AG04450 (cell line): ENCODE data around the gene TRAPPC13. TPM values are rescaled to one million over a fixed set of nuclear protein-coding genes. Genes with fewer than 3 reads are reported as not detected.

Experiments used
- CTCF ChIA-PET: fragments of 300-600, 350-600 bp; formaldehyde crosslinking; extraction: SDS; loops from one replicate; lab custom pipeline; 2022; ENCODE audit warnings: antibody characterized with exemption, inconsistent platforms; lab: Charles Lee
- POLR2A ChIA-PET: fragments of 350-600 bp; formaldehyde crosslinking; extraction: SDS; loops from one replicate; lab custom pipeline; 2021; ENCODE audit warnings: antibody characterized with exemption, inconsistent platforms; lab: Yijun Ruan, JAX
- DNase-seq: peaks from one replicate; pipeline ENCODE4 v3.0.0-alpha.2; 2011; ENCODE audit warnings: low read depth, low spot score
- H3K27ac ChIP-seq: one replicate; pipeline ENCODE4 v1.5.1; 2012; ENCODE audit warnings: low read depth, low read length, control low read depth
- H3K27me3 ChIP-seq: one replicate; pipeline ENCODE4 v1.6.0; 2012; ENCODE audit warnings: low read length; ENCODE audit not compliant: control insufficient read depth, insufficient read depth
- H3K4me3 ChIP-seq: 2 replicates; pipeline ENCODE4 v1.5.1; 2011; ENCODE audit warnings: mild to moderate bottlenecking, low read depth, low read length, control low read depth
- H3K9me3 ChIP-seq: 2 replicates; pipeline ENCODE4 v1.5.1; 2012; ENCODE audit warnings: low read length; ENCODE audit not compliant: control insufficient read depth, insufficient read depth
- polyA plus RNA-seq: library from polyadenylated mRNA; depleted of rRNA; stranded (reverse); fragments of >200 nt; gene quantifications from 2 replicates; pipeline ENCODE4 v1.2.3, GENCODE V29; 2011
- TF ChIP-seq, protein P1 (sequence below): IDR thresholded peaks from 2 replicates; pipeline ENCODE4 v1.5.1; 2011; ENCODE audit warnings: low read depth, low read length, control low read depth, inconsistent platforms

Gene TRAPPC13
- polyA plus RNA-seq, 1 experiment, result 26.5 TPM

DNA sequence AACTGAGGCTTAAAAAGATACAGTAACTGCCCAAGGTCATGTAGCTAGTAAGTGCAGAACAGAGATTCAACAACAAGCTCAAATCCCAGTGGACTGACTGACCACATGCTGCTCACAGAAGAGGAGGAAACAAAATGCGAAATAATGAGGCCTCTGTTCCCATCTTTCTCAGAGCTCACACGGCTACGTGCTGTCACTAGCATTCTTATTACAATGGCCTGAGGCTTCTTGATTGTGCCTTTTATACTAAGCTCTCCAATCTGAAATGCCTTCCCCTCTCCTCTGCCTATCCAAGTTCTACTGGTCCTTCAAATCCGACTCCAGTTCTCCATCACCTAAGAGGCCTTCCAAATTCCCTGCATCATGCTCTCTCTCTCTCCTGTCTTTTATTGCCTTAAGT is 71.1 kb downstream of the TRAPPC13 start:
- no peak for DNase-seq
- H3K9me3 ChIP-seq, result no peaks in the 10 kb centered on the region
- no peaks in the 10 kb centered on the region for H3K27me3 ChIP-seq
- H3K27ac ChIP-seq, result no peak overlapping the region
- no peak overlapping the region for H3K4me3 ChIP-seq
- CTCF ChIA-PET, result no interaction called here
- POLR2A ChIA-PET, result no interaction called here
- TF ChIP-seq, protein P1, sequence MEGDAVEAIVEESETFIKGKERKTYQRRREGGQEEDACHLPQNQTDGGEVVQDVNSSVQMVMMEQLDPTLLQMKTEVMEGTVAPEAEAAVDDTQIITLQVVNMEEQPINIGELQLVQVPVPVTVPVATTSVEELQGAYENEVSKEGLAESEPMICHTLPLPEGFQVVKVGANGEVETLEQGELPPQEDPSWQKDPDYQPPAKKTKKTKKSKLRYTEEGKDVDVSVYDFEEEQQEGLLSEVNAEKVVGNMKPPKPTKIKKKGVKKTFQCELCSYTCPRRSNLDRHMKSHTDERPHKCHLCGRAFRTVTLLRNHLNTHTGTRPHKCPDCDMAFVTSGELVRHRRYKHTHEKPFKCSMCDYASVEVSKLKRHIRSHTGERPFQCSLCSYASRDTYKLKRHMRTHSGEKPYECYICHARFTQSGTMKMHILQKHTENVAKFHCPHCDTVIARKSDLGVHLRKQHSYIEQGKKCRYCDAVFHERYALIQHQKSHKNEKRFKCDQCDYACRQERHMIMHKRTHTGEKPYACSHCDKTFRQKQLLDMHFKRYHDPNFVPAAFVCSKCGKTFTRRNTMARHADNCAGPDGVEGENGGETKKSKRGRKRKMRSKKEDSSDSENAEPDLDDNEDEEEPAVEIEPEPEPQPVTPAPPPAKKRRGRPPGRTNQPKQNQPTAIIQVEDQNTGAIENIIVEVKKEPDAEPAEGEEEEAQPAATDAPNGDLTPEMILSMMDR, result no peak

DNA sequence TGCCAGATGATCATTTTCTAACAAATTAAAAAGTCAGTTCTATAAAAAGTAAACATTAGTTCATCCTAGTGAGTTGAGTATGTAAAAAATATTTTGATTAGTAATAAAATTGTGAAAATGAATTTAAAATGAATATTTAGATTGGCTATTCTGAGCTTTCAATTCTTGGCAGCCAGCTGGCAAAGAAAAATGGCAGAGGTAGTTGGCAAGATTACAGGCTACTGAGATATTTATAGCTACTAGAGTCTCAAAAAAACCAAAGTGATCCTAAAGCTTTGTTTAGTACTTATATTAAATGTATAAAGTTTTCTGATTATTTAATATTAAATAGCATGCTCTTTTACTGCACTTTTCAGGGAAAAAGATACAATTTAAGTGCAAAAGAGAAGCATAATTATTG is 72.1 kb downstream of the TRAPPC13 start:
- ChIA-PET POLR2A (no interaction called here), CTCF (no interaction called here)
- no peaks in the 10 kb centered on the region for H3K27me3 ChIP-seq
- no peak overlapping the region for H3K27ac ChIP-seq
- no peak overlapping the region for H3K4me3 ChIP-seq
- TF ChIP-seq, protein P1, result no peak
- DNase-seq, result no peak
- no peaks in the 10 kb centered on the region for H3K9me3 ChIP-seq

DNA sequence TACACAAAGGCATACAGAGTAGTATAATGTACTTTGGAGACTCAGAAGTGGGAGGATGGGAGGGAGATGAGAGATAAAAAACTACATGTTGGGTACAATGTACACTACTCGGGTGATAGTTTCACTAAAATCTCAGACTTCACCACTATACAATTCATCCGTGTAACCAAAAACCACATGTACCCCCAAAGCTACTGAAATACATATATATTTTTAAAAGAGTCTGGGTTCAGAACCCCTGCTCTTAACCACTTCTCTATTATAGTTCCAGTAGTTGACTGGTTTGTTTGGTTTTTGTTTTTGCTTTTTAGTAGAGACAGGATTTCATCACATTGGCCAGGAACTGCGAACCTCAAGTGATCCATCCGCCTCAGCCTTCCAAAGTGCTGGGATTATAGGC is 74.5 kb downstream of the TRAPPC13 start:
- Histone ChIP-seq H3K4me3 (no peak overlapping the region), H3K9me3 (no peaks in the 10 kb centered on the region), H3K27ac (no peak overlapping the region), H3K27me3 (no peaks in the 10 kb centered on the region)
- no peak for DNase-seq
- TF ChIP-seq, protein P1, result no peak
- ChIA-PET CTCF (no interaction called here), POLR2A (no interaction called here)

DNA sequence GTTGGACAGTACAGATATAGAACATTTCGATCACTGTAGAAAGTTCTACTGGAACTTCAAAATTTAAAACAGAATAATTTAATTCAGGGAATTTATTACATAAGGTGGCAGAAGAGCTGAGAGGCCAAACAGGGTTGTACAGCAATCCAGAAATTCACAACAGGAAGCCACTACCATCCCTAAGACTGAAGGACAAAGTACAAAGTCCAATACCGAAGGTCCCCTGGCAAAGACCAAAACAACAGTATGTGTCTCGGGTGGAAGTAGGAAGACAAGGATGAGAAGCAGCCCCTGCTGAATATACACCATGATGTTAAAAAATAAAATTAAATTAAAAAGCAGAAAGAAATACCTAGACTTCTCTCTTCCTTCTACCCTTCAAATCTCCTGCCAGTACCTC is 77.2 kb downstream of the TRAPPC13 start:
- H3K4me3 ChIP-seq, result no peak overlapping the region
- no peaks in the 10 kb centered on the region for H3K27me3 ChIP-seq
- no peak for DNase-seq
- TF ChIP-seq, protein P1, result no peak
- H3K27ac ChIP-seq, result no peak overlapping the region
- POLR2A ChIA-PET, result no interaction called here
- H3K9me3 ChIP-seq, result no peaks in the 10 kb centered on the region
- CTCF ChIA-PET, result interaction anchor here (1.0 kb wide), 1 partner anchor 19 kb away, joined by 3 read pairs; no protein-coding TSS in a partner anchor

DNA sequence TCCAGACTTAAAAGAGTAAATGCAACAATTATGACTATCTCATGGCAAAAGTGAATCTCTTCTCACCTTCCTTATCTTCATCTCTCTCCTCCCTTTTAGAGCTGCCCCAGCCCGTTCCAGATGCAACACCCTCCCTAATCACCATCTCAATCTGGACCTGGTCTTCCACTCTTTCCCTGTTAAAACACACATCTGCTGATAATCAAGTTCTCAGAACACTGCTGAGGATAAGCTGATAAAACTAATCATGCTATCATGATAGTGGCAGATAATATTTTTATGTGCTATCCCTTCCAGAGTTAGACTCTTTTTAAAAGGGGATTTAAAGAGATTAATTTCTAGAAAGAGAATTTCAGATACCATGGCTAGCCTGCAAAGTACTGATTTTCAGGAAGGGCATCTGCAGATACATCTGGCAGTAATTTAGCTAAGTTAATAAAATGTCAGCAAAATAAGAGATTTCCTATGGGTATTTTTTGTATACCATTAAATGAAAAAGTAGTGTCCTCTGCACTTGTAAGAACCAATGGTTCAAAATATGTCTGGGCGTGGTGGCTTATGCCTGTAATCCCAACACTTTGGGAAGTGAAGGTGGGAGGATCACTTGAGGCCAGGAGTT is 79.9 kb downstream of the TRAPPC13 start:
- ChIA-PET POLR2A (interaction anchor here (0.6 kb wide), 1 partner anchor 390 kb away, joined by 3 read pairs; no protein-coding TSS in a partner anchor), CTCF (no interaction called here)
- H3K9me3 ChIP-seq, result no peaks in the 10 kb centered on the region
- TF ChIP-seq, protein P1, result no peak
- no peak overlapping the region for H3K4me3 ChIP-seq
- no peak for DNase-seq
- H3K27ac ChIP-seq, result no peak overlapping the region
- H3K27me3 ChIP-seq, result no peaks in the 10 kb centered on the region
